ENCODE results near the gene ACO1. TPM values are rescaled to one million over a fixed set of nuclear protein-coding genes. Genes with fewer than 3 reads are reported as not detected.

Gene ACO1
- total RNA-seq, 2 donors from 2014 or later = 35.5 to 41.8 TPM

GRCh38 chr9:32454280-32454679 is 69.8 kb downstream of the ACO1 start:
- intact Hi-C loops (cut with DNase I, micrococcal nuclease) = no loop called here
- no peak for DNase-seq
- ATAC-seq = no peak

GRCh38 chr9:32455738-32456137 is 71.3 kb downstream of the ACO1 start:
- ATAC-seq (no peak), DNase-seq (no peak)
- intact Hi-C loops (cut with DNase I, micrococcal nuclease) = no loop called here

- no peak for DNase-seq
- no peak for ATAC-seq
- intact Hi-C loops (cut with DNase I, micrococcal nuclease) = no loop called here
Measured at GRCh38 chr9:32456564-32456963, 72.1 kb downstream of the ACO1 start.

GRCh38 chr9:32463500-32464293 is 79.3 kb downstream of the ACO1 start:
- DNase-seq (no peak), ATAC-seq (no peak)
- intact Hi-C loops (cut with DNase I, micrococcal nuclease) = no loop called here

- intact Hi-C loops (cut with DNase I, micrococcal nuclease) = no loop called here
- ATAC-seq (no peak), DNase-seq (no peak)
Measured at GRCh38 chr9:32468740-32469139, 84.3 kb downstream of the ACO1 start.

- intact Hi-C loops (cut with DNase I, micrococcal nuclease) = no loop called here
- ATAC-seq = no peak
- DNase-seq = no peak
Measured at GRCh38 chr9:32472344-32472743, 87.9 kb downstream of the ACO1 start.

- intact Hi-C loops (cut with DNase I, micrococcal nuclease) = no loop called here
- ATAC-seq (no peak), DNase-seq (no peak)
Measured at GRCh38 chr9:32483343-32483742, 98.9 kb downstream of the ACO1 start.

- DNase-seq (no peak), ATAC-seq (no peak)
- intact Hi-C loops (cut with DNase I, micrococcal nuclease) = no loop called here
Measured at GRCh38 chr9:32486839-32487562, 102.6 kb downstream of the ACO1 start.

GRCh38 chr9:32487981-32488380 is 103.5 kb downstream of the ACO1 start:
- DNase-seq (no peak), ATAC-seq (no peak)
- intact Hi-C loops (cut with DNase I, micrococcal nuclease) = no loop called here

GRCh38 chr9:32490601-32491000 is 106.2 kb downstream of the ACO1 start:
- no peak for DNase-seq
- intact Hi-C loops (cut with DNase I, micrococcal nuclease) = no loop called here

GRCh38 chr9:32497921-32498320 is 113.5 kb downstream of the ACO1 start:
- no peak for ATAC-seq
- intact Hi-C loops (cut with DNase I, micrococcal nuclease) = no loop called here
- DNase-seq = no peak

More at GRCh38 chr9:32490601-32491000, 106.2 kb downstream of the ACO1 start:
- no peak for ATAC-seq

GRCh38 chr9:32500768-32501167 is 116.3 kb downstream of the ACO1 start:
- ATAC-seq = no peak
- intact Hi-C loops (cut with DNase I, micrococcal nuclease) = no loop called here
- DNase-seq = no peak

GRCh38 chr9:32501868-32502267 is 117.4 kb downstream of the ACO1 start:
- ATAC-seq = no peak
- intact Hi-C loops (cut with DNase I, micrococcal nuclease) = no loop called here

GRCh38 chr9:32502464-32502863 is 118.0 kb downstream of the ACO1 start:
- DNase-seq (no peak), ATAC-seq (no peak)
- intact Hi-C loops (cut with DNase I, micrococcal nuclease) = no loop called here

More at GRCh38 chr9:32501868-32502267, 117.4 kb downstream of the ACO1 start:
- no peak for DNase-seq

- ATAC-seq (no peak), DNase-seq (no peak)
- intact Hi-C loops (cut with DNase I, micrococcal nuclease) = no loop called here
Measured at GRCh38 chr9:32503008-32503407, 118.6 kb downstream of the ACO1 start.

Other genes starting within 250 kb of the ACO1 start
- 10 to 100 TPM in 1 of 2 donors, 1 to 10 TPM in 1; 7.2 to 24.7 TPM for gene RIGI, start 141.6 kb downstream of the ACO1 start, total RNA-seq
- gene SMIM27, start 167.7 kb downstream of the ACO1 start, total RNA-seq = 10 to 100 TPM in 1 of 2 donors, 1 to 10 TPM in 1; 8.8 to 11.2 TPM
- 10 to 100 TPM; 12.3 to 15.3 TPM for gene TOPORS, start 167.9 kb downstream of the ACO1 start, total RNA-seq
- gene NDUFB6, start 188.5 kb downstream of the ACO1 start, total RNA-seq = 10 to 100 TPM; 44.2 to 62.9 TPM

Measured in left colon (tissue), 2 donors.